Fibroblast of skin of right quadriceps (primary cell): ENCODE data around the gene ICAM3.
A peak's percentile ranks its signal among the peaks of the same experiment; 100 is the strongest.
"Not testable (repeated sequence)": the region's sequence is repeated elsewhere in the genome, so short reads cannot be mapped to it uniquely, and the experiment has no call there.

Source experiments
- DNase-seq: peaks from one replicate; pipeline ENCODE4 v3.0.0-alpha.2; 2013

The ICAM3 gene

GRCh38 chr19:10339380-10339960 lies at the start of gene ICAM3:
Gene ICAM3, minus strand, starts transcription at chr19:10339624. Its CDS starts 10 bp downstream, at chr19:10339614.
- no peak for DNase-seq

- DNase-seq, result peak; percentile 70
Observed at GRCh38 chr19:10388957-10389356, 49.5 kb upstream of the ICAM3 start.

GRCh38 chr19:10384580-10384979 lies 45.2 kb upstream of the ICAM3 start:
- DNase-seq, result no peak

- not testable (repeated sequence) for DNase-seq
Observed at GRCh38 chr19:10383223-10383499, 43.7 kb upstream of the ICAM3 start.

GRCh38 chr19:10380313-10381102 lies 41.1 kb upstream of the ICAM3 start, which contains the start of gene TYK2:
Gene TYK2, minus strand, starts transcription at chr19:10380572. Its CDS starts 2,166 bp downstream, at chr19:10378406.
- peak; percentile 99 for DNase-seq

- no peak for DNase-seq
Observed at GRCh38 chr19:10379880-10380312, 40.5 kb upstream of the ICAM3 start.

- DNase-seq, result no peak
Observed at GRCh38 chr19:10378124-10378523, 38.7 kb upstream of the ICAM3 start.

GRCh38 chr19:10377140-10377640 lies 37.8 kb upstream of the ICAM3 start:
- not testable (repeated sequence) for DNase-seq

GRCh38 chr19:10374931-10375330 lies 35.5 kb upstream of the ICAM3 start:
- DNase-seq, result no peak

GRCh38 chr19:10372690-10373089 lies 33.3 kb upstream of the ICAM3 start:
- no peak for DNase-seq

GRCh38 chr19:10368101-10368803 lies 28.8 kb upstream of the ICAM3 start:
- no peak for DNase-seq

- DNase-seq, result not testable (repeated sequence)
Observed at GRCh38 chr19:10366950-10367512, 27.6 kb upstream of the ICAM3 start.

GRCh38 chr19:10365518-10365917 lies 26.1 kb upstream of the ICAM3 start:
- no peak for DNase-seq

GRCh38 chr19:10364644-10365043 lies 25.2 kb upstream of the ICAM3 start:
- no peak for DNase-seq

- DNase-seq, result no peak
Observed at GRCh38 chr19:10363789-10364281, 24.4 kb upstream of the ICAM3 start.

- DNase-seq, result no peak
Observed at GRCh38 chr19:10362259-10362658, 22.8 kb upstream of the ICAM3 start.

- no peak for DNase-seq
Observed at GRCh38 chr19:10361569-10362011, 22.2 kb upstream of the ICAM3 start.

- DNase-seq, result no peak
Observed at GRCh38 chr19:10356431-10356830, 17.0 kb upstream of the ICAM3 start.

- peak; percentile 28 for DNase-seq
Observed at GRCh38 chr19:10353793-10354391, 14.5 kb upstream of the ICAM3 start.

GRCh38 chr19:10352764-10353671 lies 13.6 kb upstream of the ICAM3 start:
- no peak for DNase-seq

GRCh38 chr19:10346509-10346908 lies 7.1 kb upstream of the ICAM3 start:
- no peak for DNase-seq

GRCh38 chr19:10344780-10345179 lies 5.4 kb upstream of the ICAM3 start:
- DNase-seq, result peak; percentile 9
